ENCODE data around the gene NR1H2.

GRCh38 chr19:50377051-50377461 is 799 bp downstream of the NR1H2 start:
- TF ChIP-seq EZH2 (IDR thresholded peaks at IDR 0.05; ENCODE audit: borderline replicate concordance, low read length) (no peak), CTCF (conservative IDR thresholded peaks at IDR 0.05 in 1 of 2, IDR thresholded peaks at IDR 0.05 in 1 of 2; ENCODE audit: extremely low read depth in 1 of 2, insufficient read depth in 1 of 2, low read depth in 1 of 2, low read length in 2 of 2) (no peak)
